Breast epithelium (tissue), 4 donors: Measurements from ENCODE around the gene ADM2. TPM values are rescaled to one million over a fixed set of nuclear protein-coding genes. Genes with fewer than 3 reads are reported as not detected.

Experiments used
- DNase-seq, 2 donors: peaks; one replicate each; pipeline ENCODE4 v3.0.0-alpha.2; 2019; ENCODE audit warnings: low spot score in 2 of 2
- H3K27ac ChIP-seq, 2 donors: fragments of 200-600 bp; sonication (generic) in 1 of 2; one replicate each; pipeline ENCODE4 v1.5.1; 2016 to 2019; ENCODE audit warnings: mild to moderate bottlenecking in 1 of 2
- H3K27me3 ChIP-seq, 2 donors: fragments of 200-600 bp; sonication (generic) in 1 of 2; one replicate each; pipeline versions ENCODE4 v1.5.1 to v1.6.0; 2017 to 2019; ENCODE audit warnings: control low read depth in 1 of 2, mild to moderate bottlenecking in 1 of 2
- H3K36me3 ChIP-seq: fragments of 200-600 bp; one replicate; pipeline ENCODE4 v1.5.1; 2019
- H3K4me1 ChIP-seq, 2 donors: fragments of 200-600 bp; sonication (generic); one replicate each; pipeline ENCODE4 v1.5.1; 2016 to 2019; ENCODE audit warnings: control low read depth in 1 of 2
- H3K4me3 ChIP-seq, 3 donors: fragments of 200-600 bp; sonication (generic); 1 replicate in 2 of 3; 2 replicates in 1 of 3; pipeline ENCODE4 v1.5.1; 2016 to 2019; ENCODE audit warnings: mild to moderate bottlenecking in 3 of 3, moderate library complexity in 2 of 3
- H3K9me3 ChIP-seq, 2 donors: fragments of 200-600 bp; sonication (generic) in 1 of 2; one replicate each; pipeline ENCODE4 v1.5.1; 2016 to 2019; ENCODE audit warnings: control low read depth in 1 of 2
- POLR2A ChIP-seq: fragments of 450-650 bp; IDR thresholded peaks from one replicate; pipeline ENCODE4 v1.6.1; 2016; ENCODE audit warnings: antibody characterized with exemption, mild to moderate bottlenecking, moderate library complexity
- POLR2AphosphoS5 ChIP-seq, 3 donors: sonication (generic); formaldehyde crosslinking; IDR thresholded peaks; one replicate each; pipeline ENCODE4 v1.6.1; 2017; ENCODE audit warnings: antibody characterized with exemption in 3 of 3
- intact Hi-C: fragments of 100-400 bp; cut with DNase I; formaldehyde crosslinking; loops from one replicate; pipeline ENCODE4 v1.15.1; 2023; ENCODE audit warnings: low total_unique reads
- total RNA-seq, 3 donors: library from RNA; depleted of rRNA; stranded (reverse); fragments of >200 nt; gene quantifications; one replicate each; pipeline ENCODE4 v1.1.0, GENCODE V29; 2016
- TF ChIP-seq, protein P1 (sequence below), 3 donors: fragments of 450-650 bp; IDR thresholded peaks; one replicate each; pipeline ENCODE4 v1.5.1; 2016 to 2017; ENCODE audit warnings: antibody characterized with exemption in 3 of 3, mild to moderate bottlenecking in 3 of 3, moderate library complexity in 3 of 3

The ADM2 gene
- total RNA-seq, 3 donors from 2014 or later: 0.59 to 0.98 TPM; not detected in 1

DNA sequence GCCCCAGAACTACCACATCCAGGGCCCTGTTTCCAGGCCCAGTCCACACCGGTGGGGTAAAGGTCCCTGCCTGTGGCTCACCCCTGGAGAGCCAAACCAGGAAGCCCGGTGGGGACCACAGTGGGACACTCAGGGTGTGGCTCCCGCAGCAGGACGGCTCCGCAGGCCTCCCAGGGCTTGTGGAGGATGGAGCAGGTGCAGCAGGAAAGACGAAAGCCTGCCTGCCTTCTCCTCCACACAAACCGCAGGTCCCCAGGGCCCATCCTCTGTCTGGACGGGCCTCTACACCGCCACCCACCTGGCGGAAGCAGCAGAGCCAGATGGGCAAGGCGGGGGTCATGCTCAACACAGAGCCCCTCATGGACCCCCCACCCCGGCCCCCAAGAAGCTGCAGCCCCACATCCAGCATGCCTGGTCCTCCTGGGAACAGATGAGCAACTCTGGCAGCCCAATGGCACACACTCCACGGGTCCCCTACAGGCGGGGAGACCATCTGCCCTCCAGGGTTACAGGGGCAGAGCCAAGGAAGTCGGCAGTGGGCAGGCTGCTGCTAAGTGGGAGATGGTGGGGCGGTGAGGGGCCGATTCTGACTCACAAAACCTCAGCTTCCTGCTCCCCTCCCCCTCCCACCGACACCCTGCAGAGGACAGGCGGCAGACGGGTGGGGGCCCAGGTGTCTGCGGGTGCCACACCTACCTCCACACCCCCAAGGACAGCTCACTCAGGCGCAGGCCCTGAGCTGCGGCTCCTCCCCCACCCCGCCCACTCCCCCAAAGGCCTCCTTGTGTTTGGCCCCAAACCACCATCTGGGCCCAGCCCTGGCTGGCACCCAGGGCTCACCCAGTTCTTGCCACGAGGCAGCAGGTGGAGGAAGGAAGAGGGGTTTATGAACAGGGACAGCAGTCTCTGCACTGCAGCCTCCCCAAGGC is 11.7 kb upstream of the ADM2 start:
- H3K9me3 ChIP-seq: no peaks in the 10 kb centered on the region
- H3K36me3 ChIP-seq: peaks cover 4% of the 10 kb centered on the region
- no peak for TF ChIP-seq POLR2A
- TF ChIP-seq, protein P1, sequence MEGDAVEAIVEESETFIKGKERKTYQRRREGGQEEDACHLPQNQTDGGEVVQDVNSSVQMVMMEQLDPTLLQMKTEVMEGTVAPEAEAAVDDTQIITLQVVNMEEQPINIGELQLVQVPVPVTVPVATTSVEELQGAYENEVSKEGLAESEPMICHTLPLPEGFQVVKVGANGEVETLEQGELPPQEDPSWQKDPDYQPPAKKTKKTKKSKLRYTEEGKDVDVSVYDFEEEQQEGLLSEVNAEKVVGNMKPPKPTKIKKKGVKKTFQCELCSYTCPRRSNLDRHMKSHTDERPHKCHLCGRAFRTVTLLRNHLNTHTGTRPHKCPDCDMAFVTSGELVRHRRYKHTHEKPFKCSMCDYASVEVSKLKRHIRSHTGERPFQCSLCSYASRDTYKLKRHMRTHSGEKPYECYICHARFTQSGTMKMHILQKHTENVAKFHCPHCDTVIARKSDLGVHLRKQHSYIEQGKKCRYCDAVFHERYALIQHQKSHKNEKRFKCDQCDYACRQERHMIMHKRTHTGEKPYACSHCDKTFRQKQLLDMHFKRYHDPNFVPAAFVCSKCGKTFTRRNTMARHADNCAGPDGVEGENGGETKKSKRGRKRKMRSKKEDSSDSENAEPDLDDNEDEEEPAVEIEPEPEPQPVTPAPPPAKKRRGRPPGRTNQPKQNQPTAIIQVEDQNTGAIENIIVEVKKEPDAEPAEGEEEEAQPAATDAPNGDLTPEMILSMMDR (IDR thresholded peaks at IDR 0.05): no peak
- no peak for TF ChIP-seq POLR2AphosphoS5 (IDR thresholded peaks at IDR 0.05)
- intact Hi-C loops: no loop called here
- peak overlapping the region; percentile 15 to 29 for H3K27ac ChIP-seq
- DNase-seq: peak in 1 of 2 donors; percentile 67
- no peaks in the 10 kb centered on the region for H3K27me3 ChIP-seq
- peaks cover 16 to 45% of the 10 kb centered on the region in 2 donors for H3K4me1 ChIP-seq
- peak overlapping the region in 1 of 3 donors; percentile 41 for H3K4me3 ChIP-seq

DNA sequence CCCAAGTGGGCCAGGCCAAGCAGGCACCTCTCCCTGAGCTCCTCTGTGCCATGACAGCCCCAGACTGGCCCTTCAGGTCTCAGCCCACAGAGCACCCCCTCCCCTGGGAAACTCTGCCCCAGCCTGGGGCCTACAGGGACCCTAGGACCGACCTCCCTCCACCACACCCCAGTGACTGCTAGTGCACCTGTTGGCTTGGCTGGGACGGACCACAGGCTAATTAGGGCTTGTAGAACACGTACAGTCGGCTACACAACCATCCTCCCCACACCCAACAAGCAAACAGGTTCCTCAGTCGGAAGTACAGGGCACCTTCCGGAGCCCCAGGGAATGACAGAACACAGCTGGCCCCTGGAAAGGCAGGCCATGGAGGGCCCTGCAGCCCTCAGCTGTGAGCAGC is 10.9 kb upstream of the ADM2 start:
- H3K9me3 ChIP-seq: no peaks in the 10 kb centered on the region
- intact Hi-C loops: no loop called here

DNA sequence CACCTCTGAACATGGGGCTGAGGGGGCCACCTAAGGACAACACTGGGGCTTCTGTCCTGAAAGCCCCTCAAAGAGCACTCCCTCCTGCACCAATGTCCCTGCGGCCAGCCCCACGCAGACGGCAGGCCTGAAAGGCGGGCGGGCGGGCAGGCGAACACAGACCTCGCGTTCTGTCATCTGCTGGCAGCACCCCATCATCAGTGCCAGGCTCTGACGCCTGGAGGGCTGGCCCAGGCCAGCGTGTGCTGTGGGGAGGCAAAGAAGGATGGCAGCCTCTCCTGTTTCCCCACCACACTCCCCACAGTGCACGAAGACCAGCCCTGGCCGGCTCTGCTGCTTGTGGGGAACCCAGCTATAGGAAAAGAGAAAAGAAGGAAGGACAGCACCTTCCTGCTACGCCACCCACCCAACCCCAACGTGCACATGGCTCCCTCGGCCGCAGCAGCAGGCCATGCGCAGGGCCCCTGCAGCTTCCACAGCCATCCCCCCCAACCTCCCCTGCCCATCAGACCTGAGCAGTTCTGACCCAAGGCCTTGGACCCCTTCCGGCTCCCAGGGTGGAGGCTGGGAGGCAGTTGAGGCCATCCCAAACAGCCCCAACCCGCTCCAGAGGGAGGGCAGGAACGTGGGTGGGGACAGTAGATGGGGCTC is 10.0 kb upstream of the ADM2 start:
- no peaks in the 10 kb centered on the region for H3K36me3 ChIP-seq
- no peak for TF ChIP-seq POLR2A
- TF ChIP-seq POLR2AphosphoS5 (IDR thresholded peaks at IDR 0.05): no peak
- TF ChIP-seq, protein P1 (IDR thresholded peaks at IDR 0.05): no peak
- intact Hi-C loops: no loop called here
- no peak for DNase-seq
- H3K4me3 ChIP-seq: no peak overlapping the region
- peaks cover 16 to 45% of the 10 kb centered on the region in 2 donors for H3K4me1 ChIP-seq
- H3K9me3 ChIP-seq: no peaks in the 10 kb centered on the region
- no peaks in the 10 kb centered on the region for H3K27me3 ChIP-seq
- peak overlapping the region in 1 of 2 donors; percentile 29 for H3K27ac ChIP-seq

More for the DNA sequence above, 10.9 kb upstream of the ADM2 start:
- peaks cover 16 to 45% of the 10 kb centered on the region in 2 donors for H3K4me1 ChIP-seq
- peak overlapping the region in 1 of 3 donors; percentile 41 for H3K4me3 ChIP-seq
- H3K27ac ChIP-seq: peak overlapping the region; percentile 15 to 29
- TF ChIP-seq, protein P1 (IDR thresholded peaks at IDR 0.05): no peak
- no peak for TF ChIP-seq POLR2AphosphoS5 (IDR thresholded peaks at IDR 0.05)
- TF ChIP-seq POLR2A: no peak
- H3K27me3 ChIP-seq: no peaks in the 10 kb centered on the region
- no peaks in the 10 kb centered on the region for H3K36me3 ChIP-seq
- no peak for DNase-seq

DNA sequence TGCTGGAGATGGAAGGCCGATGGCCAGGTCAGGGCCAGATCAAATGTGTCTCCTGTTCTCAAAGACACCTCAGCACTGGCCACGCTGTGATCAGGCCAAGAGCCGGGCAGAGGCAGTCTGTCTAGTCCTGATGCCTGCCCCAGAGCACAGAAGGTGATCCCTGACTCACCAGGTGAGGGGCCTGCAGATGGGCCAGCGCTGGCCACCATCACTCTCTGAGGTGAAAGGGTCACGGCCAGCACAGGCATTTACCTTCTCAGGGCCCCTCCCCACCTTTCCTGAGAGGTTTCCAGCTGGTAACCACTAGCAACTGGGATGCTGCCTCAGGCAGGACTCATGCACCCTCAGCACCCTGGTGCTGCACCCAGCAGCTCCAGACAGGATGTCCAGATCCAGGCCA is 9.4 kb upstream of the ADM2 start:
- Histone ChIP-seq H3K36me3 (no peaks in the 10 kb centered on the region), H3K27me3 (no peaks in the 10 kb centered on the region), H3K4me1 (peaks cover 16 to 45% of the 10 kb centered on the region in 2 donors), H3K27ac (no peak overlapping the region), H3K4me3 (peak overlapping the region in 1 of 3 donors; percentile 86), H3K9me3 (no peaks in the 10 kb centered on the region)
- TF ChIP-seq, protein P1 (IDR thresholded peaks at IDR 0.05): no peak
- TF ChIP-seq POLR2A (no peak), POLR2AphosphoS5 (IDR thresholded peaks at IDR 0.05) (no peak)
- intact Hi-C loops: no loop called here
- no peak for DNase-seq

DNA sequence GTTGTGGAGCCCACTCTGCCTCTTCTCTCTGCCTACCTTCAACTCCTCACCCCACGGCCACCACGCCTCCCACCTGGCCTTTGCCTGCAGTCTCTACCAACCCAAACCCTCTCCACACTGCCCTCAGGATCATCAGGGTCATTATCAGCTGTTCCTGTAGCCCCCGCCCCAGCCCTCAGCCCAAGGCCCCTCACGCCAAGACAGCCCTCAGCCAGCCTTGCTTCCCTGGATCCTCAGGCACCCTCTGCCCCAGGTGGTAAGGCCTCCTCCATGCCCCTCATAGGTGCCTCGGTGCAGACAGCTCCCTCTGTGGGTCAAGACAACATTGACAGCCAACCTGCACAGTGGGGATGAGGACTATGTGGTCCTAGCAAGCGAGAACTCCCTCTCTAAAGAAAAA is 8.3 kb upstream of the ADM2 start:
- no peaks in the 10 kb centered on the region for H3K9me3 ChIP-seq
- no peaks in the 10 kb centered on the region for H3K27me3 ChIP-seq
- H3K36me3 ChIP-seq: no peaks in the 10 kb centered on the region
- no peak for DNase-seq
- TF ChIP-seq, protein P1 (IDR thresholded peaks at IDR 0.05): no peak
- TF ChIP-seq POLR2AphosphoS5 (IDR thresholded peaks at IDR 0.05) (no peak), POLR2A (no peak)
- H3K27ac ChIP-seq: no peak overlapping the region
- H3K4me1 ChIP-seq: peaks cover 16 to 45% of the 10 kb centered on the region in 2 donors
- intact Hi-C loops: no loop called here
- H3K4me3 ChIP-seq: peak overlapping the region in 2 of 3 donors; percentile 86 to 89
